H1 (cell line): ENCODE results near the gene RXRA. TPM values are rescaled to one million over a fixed set of nuclear protein-coding genes. Genes with fewer than 3 reads are reported as not detected.

Experiments
- CTCF ChIA-PET: fragments of 300-600 bp; sonication (Branson Sonifier 250); formaldehyde crosslinking; loops from one replicate; lab custom pipeline; 2021; ENCODE audit not compliant: partially characterized antibody; lab: Charles Lee
- POLR2A ChIA-PET: fragments of 300-600 bp; sonication (Branson Sonifier 250); formaldehyde crosslinking; loops from one replicate; lab custom pipeline; 2021; ENCODE audit warnings: inconsistent platforms; ENCODE audit not compliant: partially characterized antibody; lab: Charles Lee
- DNase-seq, 2 experiments: peaks; one replicate each; pipeline versions ENCODE4 v3.0.0 to v3.0.0-alpha.2; 2010 to 2022; ENCODE audit warnings: low spot score in 2 of 2, low read depth in 1 of 2, mixed read lengths in 1 of 2
- FAIRE-seq: peaks from 2 replicates; lab custom pipeline; 2011; peaks lifted over from hg19 to GRCh38; lab: Jason Lieb, UNC
- H2AFZ ChIP-seq: 2 replicates; pipeline ENCODE4 v1.8.1; 2012; ENCODE audit warnings: low read length, inconsistent platforms
- H2AK5ac ChIP-seq: 2 replicates; pipeline ENCODE4 v1.6.1; 2013; ENCODE audit warnings: low read depth, low read length
- H2BK120ac ChIP-seq: replicated peaks from 2 replicates; pipeline ENCODE3; 2013; ENCODE audit warnings: low read depth, low read length, inconsistent platforms
- H2BK12ac ChIP-seq: 2 replicates; pipeline ENCODE4 v1.6.1; 2013; ENCODE audit warnings: low read depth, low read length
- H2BK15ac ChIP-seq: 2 replicates; pipeline ENCODE4 v1.6.1; 2013; ENCODE audit warnings: low read length
- H2BK20ac ChIP-seq: 2 replicates; pipeline ENCODE4 v1.6.1; 2013; ENCODE audit warnings: low read length
- H2BK5ac ChIP-seq: 2 replicates; pipeline ENCODE4 v1.6.1; 2013; ENCODE audit warnings: low read depth, low read length
- H3K14ac ChIP-seq: 2 replicates; pipeline ENCODE4 v1.6.1; 2013; ENCODE audit warnings: inconsistent platforms; ENCODE audit not compliant: insufficient read length
- H3K18ac ChIP-seq: 2 replicates; pipeline ENCODE4 v1.6.1; 2013; ENCODE audit warnings: low read length; ENCODE audit errors: extremely low read depth
- H3K23ac ChIP-seq: 2 replicates; pipeline ENCODE4 v1.6.1; 2013; ENCODE audit warnings: inconsistent platforms; ENCODE audit not compliant: insufficient read length
- H3K23me2 ChIP-seq: 2 replicates; pipeline ENCODE4 v1.6.1; 2013; ENCODE audit warnings: low read depth, low read length
- H3K27ac ChIP-seq: 2 replicates; pipeline ENCODE4 v1.6.1; 2011; ENCODE audit warnings: low read depth, low read length, inconsistent platforms
- H3K27me3 ChIP-seq, 4 experiments: replicated peaks in 1 of 4; 1 replicate in 1 of 4; 2 replicates in 3 of 4; pipeline versions ENCODE4 v1.6.1 to v1.8.1; 2011 to 2013; ENCODE audit warnings: low read length in 3 of 4, mild to moderate bottlenecking in 3 of 4, inconsistent platforms in 2 of 4, mixed read lengths in 2 of 4, moderate library complexity in 1 of 4; ENCODE audit not compliant: control insufficient read depth in 3 of 4, insufficient read depth in 3 of 4; ENCODE audit errors: extremely low read depth in 1 of 4
- H3K36me3 ChIP-seq, 4 experiments: 2 replicates each; pipeline versions ENCODE4 v1.6.1 to v1.8.1; 2011 to 2013; ENCODE audit warnings: mild to moderate bottlenecking in 4 of 4, low read length in 3 of 4, moderate library complexity in 2 of 4, control low read depth in 1 of 4, inconsistent platforms in 1 of 4; ENCODE audit not compliant: insufficient read depth in 4 of 4, control insufficient read depth in 2 of 4
- H3K4ac ChIP-seq: replicated peaks from 2 replicates; pipeline ENCODE3; 2013; ENCODE audit warnings: low read length, low read depth, mixed read lengths, inconsistent platforms; ENCODE audit not compliant: insufficient read length
- H3K4me1 ChIP-seq, 4 experiments: replicated peaks in 1 of 4; 1 replicate in 1 of 4; 2 replicates in 3 of 4; pipeline versions ENCODE4 v1.6.1 to v1.8.1; 2011 to 2013; ENCODE audit warnings: low read length in 3 of 4, inconsistent platforms in 2 of 4, mixed read lengths in 1 of 4; ENCODE audit not compliant: insufficient read depth in 4 of 4, control insufficient read depth in 3 of 4
- H3K4me2 ChIP-seq, 2 experiments: 2 replicates each; pipeline versions ENCODE4 v1.6.1 to v1.8.1; 2011 to 2013; ENCODE audit warnings: low read depth in 2 of 2, low read length in 2 of 2, control low read depth in 1 of 2, inconsistent platforms in 1 of 2, mild to moderate bottlenecking in 1 of 2; ENCODE audit not compliant: insufficient read depth in 1 of 2
- H3K4me3 ChIP-seq, 4 experiments: fragments of 200-600, 300-600 bp in 1 of 4; sonication (generic), shearing (Covaris generic), sonication (Bioruptor Twin) in 1 of 4; 2 replicates each; pipeline versions ENCODE4 v1.5.1 to v1.8.1; 2011 to 2016; ENCODE audit warnings: low read length in 4 of 4, low read depth in 3 of 4, control low read depth in 2 of 4, inconsistent platforms in 2 of 4, mild to moderate bottlenecking in 2 of 4, mixed read lengths in 1 of 4, moderate library complexity in 1 of 4; ENCODE audit not compliant: insufficient read depth in 2 of 4; ENCODE audit errors: extremely low read depth in 1 of 4
- H3K56ac ChIP-seq: replicated peaks from 2 replicates; pipeline ENCODE3; 2013; ENCODE audit warnings: low read depth, mild to moderate bottlenecking, mixed read lengths, low read length, inconsistent platforms; ENCODE audit not compliant: insufficient read length
- H3K79me1 ChIP-seq: 2 replicates; pipeline ENCODE4 v1.6.1; 2013; ENCODE audit warnings: low read depth, low read length, control low read depth
- H3K79me2 ChIP-seq, 2 experiments: 2 replicates each; pipeline versions ENCODE4 v1.6.1 to v1.8.1; 2012 to 2013; ENCODE audit warnings: low read length in 2 of 2, mild to moderate bottlenecking in 2 of 2, inconsistent platforms in 1 of 2; ENCODE audit not compliant: insufficient read depth in 2 of 2, control insufficient read depth in 1 of 2
- H3K9ac ChIP-seq, 4 experiments: replicated peaks in 1 of 4; 1 replicate in 1 of 4; 2 replicates in 3 of 4; pipeline versions ENCODE4 v1.6.1 to v1.8.1; 2011 to 2013; ENCODE audit warnings: low read depth in 3 of 4, low read length in 3 of 4, control low read depth in 2 of 4, mild to moderate bottlenecking in 2 of 4, moderate library complexity in 2 of 4, inconsistent platforms in 1 of 4; ENCODE audit errors: extremely low read depth in 1 of 4
- H3K9me3 ChIP-seq, 2 experiments: 2 replicates each; pipeline versions ENCODE4 v1.6.1 to v1.8.1; 2012 to 2013; ENCODE audit warnings: mild to moderate bottlenecking in 2 of 2, moderate library complexity in 2 of 2, control low read depth in 1 of 2, inconsistent platforms in 1 of 2, low read depth in 1 of 2, low read length in 1 of 2, mixed read lengths in 1 of 2; ENCODE audit not compliant: insufficient read depth in 2 of 2
- H4K20me1 ChIP-seq, 2 experiments: replicated peaks in 1 of 2; 2 replicates each; pipeline versions ENCODE3 to v1.8.1; 2011 to 2013; ENCODE audit warnings: inconsistent platforms in 2 of 2, low read length in 2 of 2, mild to moderate bottlenecking in 1 of 2; ENCODE audit not compliant: insufficient read depth in 2 of 2, control insufficient read depth in 1 of 2
- H4K5ac ChIP-seq: 2 replicates; pipeline ENCODE4 v1.6.1; 2013; ENCODE audit warnings: low read length, low read depth, mixed read lengths, inconsistent platforms; ENCODE audit not compliant: insufficient read length
- H4K8ac ChIP-seq: 2 replicates; pipeline ENCODE4 v1.8.0; 2013; ENCODE audit warnings: mild to moderate bottlenecking, moderate library complexity, low read length, inconsistent platforms; ENCODE audit not compliant: insufficient read depth; ENCODE audit errors: extremely low read depth
- H4K91ac ChIP-seq: replicated peaks from 2 replicates; pipeline ENCODE3; 2013; ENCODE audit warnings: low read length, mixed read lengths, inconsistent platforms; ENCODE audit not compliant: insufficient read length
- EP300 ChIP-seq, 2 experiments: IDR thresholded peaks; 1 replicate in 1 of 2; 2 replicates in 1 of 2; pipeline ENCODE4 v1.6.1; 2011 to 2012; ENCODE audit warnings: low read depth in 2 of 2, low read length in 2 of 2, mild to moderate bottlenecking in 2 of 2, borderline replicate concordance in 1 of 2, inconsistent platforms in 1 of 2, moderate library complexity in 1 of 2
- POU5F1 ChIP-seq: IDR thresholded peaks from 2 replicates; pipeline ENCODE4 v1.6.1; 2011; ENCODE audit warnings: low read depth, mild to moderate bottlenecking, low read length, moderate library complexity
- SIRT6 ChIP-seq: IDR thresholded peaks from one replicate; pipeline ENCODE4 v1.7.1; 2012; ENCODE audit warnings: low read length, inconsistent platforms
- WGBS, 2 experiments: shearing (Covaris generic) in 1 of 2; methylation state at CpG; one replicate each; pipeline versions ENCODE4 v1.1.6 to v1.1.7; 2013 to 2015; ENCODE audit warnings: low lambda C conversion rate in 2 of 2, mixed read lengths in 2 of 2, inconsistent platforms in 1 of 2, low coverage in 1 of 2, missing lambda C conversion rate in 1 of 2; ENCODE audit not compliant: insufficient replicate concordance in 2 of 2, insufficient coverage in 1 of 2, insufficient read length in 1 of 2; ENCODE audit errors: extremely low coverage in 1 of 2, missing lambda C conversion rate in 1 of 2; 5-methylcytosine and 5-hydroxymethylcytosine counted together
- polyA plus RNA-seq, 7 experiments: library from polyadenylated mRNA; depleted of rRNA in 3 of 7; stranded (reverse) in 5 of 7; unstranded in 2 of 7; fragments of >200 nt in 5 of 7; fragments of 200-250 nt in 2 of 7; gene quantifications; 1 replicate in 5 of 7; 2 replicates in 1 of 7; 4 replicates in 1 of 7; pipeline versions ENCODE4 v1.2.1 to v1.2.3, GENCODE V29; 2011 to 2013; ENCODE audit warnings: missing spikeins in 2 of 7, mixed read lengths in 2 of 7
- total RNA-seq: library from RNA; stranded (reverse); fragmentation: NEBNext Ultra II Directional; extraction: Animal tissue kit (Norgen Biotek cat#: 25700); gene quantifications from 2 replicates; pipeline ENCODE4 v1.2.1, GENCODE V29; 2021

Gene RXRA
- total and polyA plus RNA-seq, 2 of the 8 experiments (the other 6 are each of a cell fraction or from before 2014, with no cell fraction given): 9.8 to 29.4 TPM

DNA sequence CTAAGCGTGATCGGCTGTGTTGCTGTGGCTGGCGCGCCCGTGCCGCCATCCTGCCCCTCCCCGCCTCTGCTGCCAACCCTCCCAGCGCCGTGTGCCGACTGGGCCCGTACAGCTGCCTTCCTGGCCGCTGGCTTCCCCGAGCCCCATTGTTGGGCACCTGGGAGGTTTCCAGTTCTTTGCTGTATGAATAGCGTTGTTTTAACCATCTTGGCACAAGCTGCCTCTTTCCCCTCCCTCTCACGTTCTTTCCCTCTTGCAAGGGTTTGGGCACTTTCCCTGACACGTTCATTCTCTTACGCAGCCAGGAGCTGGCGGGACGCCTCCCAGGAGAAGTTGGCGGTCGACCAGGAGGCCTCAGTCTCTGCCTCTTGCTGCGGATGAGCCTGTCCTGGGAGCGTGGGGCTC, 43.1 kb upstream of the RXRA start:
- POLR2A ChIA-PET: no interaction called here
- H3K23me2 ChIP-seq: peaks cover 11% of the 10 kb centered on the region; the same call in 1 of the 2 replicates
- no peak overlapping the region for H3K56ac ChIP-seq
- H2AK5ac ChIP-seq: no peak overlapping the region
- H2BK15ac ChIP-seq: no peak overlapping the region
- no peak overlapping the region for H2BK12ac ChIP-seq
- no peaks in the 10 kb centered on the region for H3K27me3 ChIP-seq
- H3K23ac ChIP-seq: no peak overlapping the region
- no peaks in the 10 kb centered on the region for H3K79me1 ChIP-seq
- H2AFZ ChIP-seq: no peak overlapping the region
- no peak overlapping the region for H4K91ac ChIP-seq
- no peak overlapping the region for H2BK20ac ChIP-seq
- DNase-seq: no peak
- no peak overlapping the region for H3K4ac ChIP-seq
- no peak overlapping the region for H3K9ac ChIP-seq
- TF ChIP-seq SIRT6 (no peak), EP300 (IDR thresholded peaks at IDR 0.05; ENCODE audit: borderline replicate concordance in 1 of 2, low read depth in 2 of 2, low read length in 2 of 2) (no peak), POU5F1 (no peak)
- H2BK5ac ChIP-seq: no peak overlapping the region
- H4K8ac ChIP-seq: no peak overlapping the region
- FAIRE-seq: no peak
- H4K5ac ChIP-seq: no peak overlapping the region
- peaks cover 0 to 2% of the 10 kb centered on the region in 2 experiments; a peak in 1 of 4 replicates for H3K9me3 ChIP-seq
- no peak overlapping the region for H3K14ac ChIP-seq
- no peaks in the 10 kb centered on the region for H3K79me2 ChIP-seq
- H4K20me1 ChIP-seq: peaks cover 0 to 11% of the 10 kb centered on the region in 2 experiments
- no peak overlapping the region for H3K27ac ChIP-seq
- CTCF ChIA-PET: interaction anchor here (1.0 to 1.2 kb wide), 4 partner anchors 10 to 66 kb away, joined by 3 to 4 read pairs (median 3); no protein-coding TSS in a partner anchor
- WGBS, 2 experiments: 89% methylated on average over 14 of the region's 23 CpGs; no CpG with 5 or more reads in 1 of the 2 experiments
- H3K18ac ChIP-seq: no peak overlapping the region
- no peak overlapping the region for H3K4me3 ChIP-seq
- no peaks in the 10 kb centered on the region; a peak in 1 of 7 replicates for H3K4me1 ChIP-seq
- H3K4me2 ChIP-seq: no peak overlapping the region
- H3K36me3 ChIP-seq: no peaks in the 10 kb centered on the region; a peak in 1 of 8 replicates
- no peak overlapping the region for H2BK120ac ChIP-seq
